Measurements from ENCODE around the gene STAT3. TPM values are rescaled to one million over a fixed set of nuclear protein-coding genes. Genes with fewer than 3 reads are reported as not detected.
"Not testable (repeated sequence)": the region's sequence is repeated elsewhere in the genome, so short reads cannot be mapped to it uniquely, and the experiment has no call there.

The STAT3 gene
- total RNA-seq, 1 experiment from 2014 or later: 115 TPM

GRCh38 chr17:42306385-42306667 is 81.9 kb downstream of the STAT3 start:
- no peaks in the 10 kb centered on the region for H3K4me1 Mint-ChIP-seq (ENCODE audit: insufficient read depth, unreplicated experiment)
- no peak for TF ChIP-seq CTCF (IDR thresholded peaks at IDR 0.05; ENCODE audit: unreplicated experiment)
- peaks cover 23% of the 10 kb centered on the region for H3K36me3 Mint-ChIP-seq (ENCODE audit: insufficient read depth, unreplicated experiment)
- intact Hi-C loops (cut with micrococcal nuclease): no loop called here
- H3K9me3 Mint-ChIP-seq (ENCODE audit: unreplicated experiment): no peaks in the 10 kb centered on the region
- H3K27ac Mint-ChIP-seq (ENCODE audit: low read depth, unreplicated experiment): no peak overlapping the region
- H3K4me3 Mint-ChIP-seq (ENCODE audit: unreplicated experiment): no peak overlapping the region
- no peak for DNase-seq (ENCODE audit: unreplicated experiment)
- POLR2A ChIA-PET: no interaction called here
- peaks cover 6% of the 10 kb centered on the region for H3K27me3 Mint-ChIP-seq (ENCODE audit: insufficient read depth, unreplicated experiment)
- BruUV-seq (replicated peaks): no TSS peak
- CTCF ChIA-PET: interaction anchor here (0.8 kb wide), 1 partner anchor 83 kb away, joined by 3 read pairs; no protein-coding TSS in a partner anchor

- no TSS peak for BruUV-seq (replicated peaks)
- DNase-seq (ENCODE audit: unreplicated experiment): no peak
- H3K27me3 Mint-ChIP-seq (ENCODE audit: insufficient read depth, unreplicated experiment): peaks cover 10% of the 10 kb centered on the region
- no peaks in the 10 kb centered on the region for H3K4me1 Mint-ChIP-seq (ENCODE audit: insufficient read depth, unreplicated experiment)
- H3K27ac Mint-ChIP-seq (ENCODE audit: low read depth, unreplicated experiment): no peak overlapping the region
- no peak overlapping the region for H3K4me3 Mint-ChIP-seq (ENCODE audit: unreplicated experiment)
- ChIA-PET CTCF (interaction anchor here (0.8 kb wide), 1 partner anchor 82 kb away, joined by 3 read pairs; no protein-coding TSS in a partner anchor), POLR2A (no interaction called here)
- no peaks in the 10 kb centered on the region for H3K9me3 Mint-ChIP-seq (ENCODE audit: unreplicated experiment)
- peaks cover 17% of the 10 kb centered on the region for H3K36me3 Mint-ChIP-seq (ENCODE audit: insufficient read depth, unreplicated experiment)
- intact Hi-C loops (cut with micrococcal nuclease): no loop called here
- TF ChIP-seq CTCF (IDR thresholded peaks at IDR 0.05; ENCODE audit: unreplicated experiment): no peak
Measured at GRCh38 chr17:42305543-42306384, 82.5 kb downstream of the STAT3 start.

GRCh38 chr17:42305031-42305330 is 83.3 kb downstream of the STAT3 start:
- DNase-seq (ENCODE audit: unreplicated experiment); CTCF ChIA-PET; H3K4me3 Mint-ChIP-seq (ENCODE audit: unreplicated experiment); H3K36me3 Mint-ChIP-seq (ENCODE audit: insufficient read depth, unreplicated experiment); POLR2A ChIA-PET; BruUV-seq (replicated peaks); intact Hi-C loops (cut with micrococcal nuclease); H3K9me3 Mint-ChIP-seq (ENCODE audit: unreplicated experiment); H3K27ac Mint-ChIP-seq (ENCODE audit: low read depth, unreplicated experiment); H3K4me1 Mint-ChIP-seq (ENCODE audit: insufficient read depth, unreplicated experiment): not testable (repeated sequence)
- peaks cover 10% of the 10 kb centered on the region for H3K27me3 Mint-ChIP-seq (ENCODE audit: insufficient read depth, unreplicated experiment)

- TF ChIP-seq CTCF (IDR thresholded peaks at IDR 0.05; ENCODE audit: unreplicated experiment): no peak
Measured at GRCh38 chr17:42304187-42305030, 83.8 kb downstream of the STAT3 start.

More at GRCh38 chr17:42304187-42305030, 83.8 kb downstream of the STAT3 start:
- intact Hi-C loops (cut with micrococcal nuclease): no loop called here
- BruUV-seq (replicated peaks): no TSS peak
- H3K4me1 Mint-ChIP-seq (ENCODE audit: insufficient read depth, unreplicated experiment): no peaks in the 10 kb centered on the region
- H3K36me3 Mint-ChIP-seq (ENCODE audit: insufficient read depth, unreplicated experiment): peaks cover 4% of the 10 kb centered on the region
- ChIA-PET CTCF (interaction anchor here (0.5 kb wide), 1 partner anchor 529 kb away, joined by 3 read pairs; the partner anchor contains the start of gene PSME3), POLR2A (no interaction called here)
- no peaks in the 10 kb centered on the region for H3K9me3 Mint-ChIP-seq (ENCODE audit: unreplicated experiment)
- H3K27ac Mint-ChIP-seq (ENCODE audit: low read depth, unreplicated experiment): no peak overlapping the region
- no peak overlapping the region for H3K4me3 Mint-ChIP-seq (ENCODE audit: unreplicated experiment)
- peaks cover 10% of the 10 kb centered on the region for H3K27me3 Mint-ChIP-seq (ENCODE audit: insufficient read depth, unreplicated experiment)
- DNase-seq (ENCODE audit: unreplicated experiment): no peak

Measured in MCF 10A (cell line).